SK-N-SH (cell line): Measurements from ENCODE around the gene ADAMTS4.

Experiments used
- EP300 ChIP-seq, 2 experiments: IDR thresholded peaks; 2 replicates each; pipeline versions ENCODE4 v1.4.0 to v1.6.1; 2012; ENCODE audit warnings: borderline replicate concordance in 1 of 2, low read depth in 1 of 2, low read length in 1 of 2
- POLR2AphosphoS5 ChIP-seq: IDR thresholded peaks from 2 replicates; pipeline ENCODE4 v1.6.1; 2012; ENCODE audit warnings: low read depth, low read length
- TF ChIP-seq, protein P1 (sequence below): fragments of 200-600 bp; sonication (generic); IDR thresholded peaks from 2 replicates; pipeline ENCODE4 v1.6.1; 2017; ENCODE audit warnings: antibody characterized with exemption, mild to moderate bottlenecking, moderate library complexity

DNA sequence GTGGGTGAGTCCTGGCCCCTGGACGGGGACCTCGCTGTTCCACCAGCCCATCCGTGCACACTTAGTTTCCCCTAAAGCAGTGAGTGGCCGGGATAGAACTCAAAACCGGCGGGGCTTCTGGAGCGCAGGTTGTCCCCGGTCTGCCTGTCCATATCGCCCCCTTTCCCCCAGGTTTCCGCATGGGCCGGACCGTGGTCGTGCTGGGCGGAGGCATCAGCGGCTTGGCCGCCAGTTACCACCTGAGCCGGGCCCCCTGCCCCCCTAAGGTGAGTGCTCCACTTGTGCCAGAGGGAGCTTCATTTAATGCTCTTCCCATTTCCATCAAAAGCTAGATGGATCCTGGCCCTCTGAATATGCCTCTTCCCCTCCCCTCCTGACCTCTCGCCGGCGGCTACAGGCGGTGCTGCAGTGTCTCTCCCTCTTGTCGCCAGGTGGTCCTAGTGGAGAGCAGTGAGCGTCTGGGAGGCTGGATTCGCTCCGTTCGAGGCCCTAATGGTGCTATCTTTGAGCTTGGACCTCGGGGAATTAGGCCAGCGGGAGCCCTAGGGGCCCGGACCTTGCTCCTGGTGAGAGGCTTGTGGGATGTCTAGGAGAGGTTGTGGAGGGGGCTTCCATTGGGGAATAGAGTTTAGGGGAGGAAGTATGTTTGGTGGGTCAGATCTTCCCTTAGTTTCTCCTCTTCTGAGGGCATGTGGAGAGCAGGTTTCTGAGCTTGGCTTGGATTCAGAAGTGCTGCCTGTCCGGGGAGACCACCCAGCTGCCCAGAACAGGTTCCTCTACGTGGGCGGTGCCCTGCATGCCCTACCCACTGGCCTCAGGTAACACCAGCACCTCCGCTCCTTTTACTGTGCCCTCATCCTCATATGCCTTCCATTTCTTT, 31.9 kb downstream of the ADAMTS4 start:
- TF ChIP-seq, protein P1, sequence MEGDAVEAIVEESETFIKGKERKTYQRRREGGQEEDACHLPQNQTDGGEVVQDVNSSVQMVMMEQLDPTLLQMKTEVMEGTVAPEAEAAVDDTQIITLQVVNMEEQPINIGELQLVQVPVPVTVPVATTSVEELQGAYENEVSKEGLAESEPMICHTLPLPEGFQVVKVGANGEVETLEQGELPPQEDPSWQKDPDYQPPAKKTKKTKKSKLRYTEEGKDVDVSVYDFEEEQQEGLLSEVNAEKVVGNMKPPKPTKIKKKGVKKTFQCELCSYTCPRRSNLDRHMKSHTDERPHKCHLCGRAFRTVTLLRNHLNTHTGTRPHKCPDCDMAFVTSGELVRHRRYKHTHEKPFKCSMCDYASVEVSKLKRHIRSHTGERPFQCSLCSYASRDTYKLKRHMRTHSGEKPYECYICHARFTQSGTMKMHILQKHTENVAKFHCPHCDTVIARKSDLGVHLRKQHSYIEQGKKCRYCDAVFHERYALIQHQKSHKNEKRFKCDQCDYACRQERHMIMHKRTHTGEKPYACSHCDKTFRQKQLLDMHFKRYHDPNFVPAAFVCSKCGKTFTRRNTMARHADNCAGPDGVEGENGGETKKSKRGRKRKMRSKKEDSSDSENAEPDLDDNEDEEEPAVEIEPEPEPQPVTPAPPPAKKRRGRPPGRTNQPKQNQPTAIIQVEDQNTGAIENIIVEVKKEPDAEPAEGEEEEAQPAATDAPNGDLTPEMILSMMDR = no peak
- TF ChIP-seq EP300 (IDR thresholded peaks at IDR 0.05; ENCODE audit: borderline replicate concordance in 1 of 2, low read depth in 1 of 2, low read length in 1 of 2) (no peak), POLR2AphosphoS5 (no peak)
